SK-N-SH treated with all-trans-retinoic acid at 6 μM for 48 hours (cell line): ENCODE results near the gene CENPU.
"Not testable (repeated sequence)": the region's sequence is repeated elsewhere in the genome, so short reads cannot be mapped to it uniquely, and the experiment has no call there.

ENCODE experiments used
- ATAC-seq: fragments of 200-7000 bp; cut with Tn5 transposase; 3 replicates; pipeline ENCODE4 v1.9.1; 2020; ENCODE audit warnings: mild to moderate bottlenecking, moderate library complexity
- ARNTL ChIP-seq: fragments of 450-650 bp; formaldehyde crosslinking; IDR thresholded peaks from 2 replicates; pipeline ENCODE4 v1.5.0; 2020; ENCODE audit warnings: low read depth, mild to moderate bottlenecking, moderate library complexity, borderline replicate concordance
- CSDC2 ChIP-seq: fragments of 250-450 bp; sonication (Bioruptor Pico); IDR thresholded peaks from 2 replicates; pipeline ENCODE4 v1.5.0; 2020; ENCODE audit warnings: mild to moderate bottlenecking, moderate library complexity
- ESRRG ChIP-seq: fragments of 250-450 bp; sonication (Bioruptor Pico); IDR thresholded peaks from 2 replicates; pipeline ENCODE4 v1.6.1; 2021; ENCODE audit warnings: mild to moderate bottlenecking
- GLIS3 ChIP-seq: fragments of 250-450 bp; sonication (Bioruptor Pico); IDR thresholded peaks from 2 replicates; pipeline ENCODE4 v1.5.0; 2020; ENCODE audit warnings: mild to moderate bottlenecking, moderate library complexity
- ISL1 ChIP-seq: fragments of 250-450 bp; sonication (Bioruptor Pico); IDR thresholded peaks from 2 replicates; pipeline ENCODE4 v2.1.2; 2022; ENCODE audit warnings: mild to moderate bottlenecking, moderate library complexity
- PPARA ChIP-seq: fragments of 250-450 bp; sonication (Bioruptor Pico); IDR thresholded peaks from 2 replicates; pipeline ENCODE4 v1.5.0; 2020; ENCODE audit warnings: mild to moderate bottlenecking, borderline replicate concordance
- RARB ChIP-seq: fragments of 250-450 bp; sonication (Bioruptor Pico); IDR thresholded peaks from 2 replicates; pipeline ENCODE4 v1.8.0; 2021; ENCODE audit warnings: mild to moderate bottlenecking, moderate library complexity
- SNAI2 ChIP-seq: fragments of 250-450 bp; sonication (Bioruptor Pico); IDR thresholded peaks from 2 replicates; pipeline ENCODE4 v1.5.0; 2020; ENCODE audit warnings: mild to moderate bottlenecking, moderate library complexity
- TCF4 ChIP-seq: fragments of 250-450 bp; sonication (Bioruptor Pico); IDR thresholded peaks from 2 replicates; pipeline ENCODE4 v1.8.0; 2021; ENCODE audit warnings: mild to moderate bottlenecking, moderate library complexity, borderline replicate concordance
- TOX ChIP-seq: fragments of 250-450 bp; sonication (Bioruptor Pico); IDR thresholded peaks from 2 replicates; pipeline ENCODE4 v1.8.0; 2021; ENCODE audit warnings: mild to moderate bottlenecking, moderate library complexity, borderline replicate concordance
- ZC3H10 ChIP-seq: fragments of 250-450 bp; sonication (Bioruptor Pico); IDR thresholded peaks from 2 replicates; pipeline ENCODE4 v1.5.1; 2021; ENCODE audit warnings: mild to moderate bottlenecking, moderate library complexity
- ZFP3 ChIP-seq: fragments of 250-450 bp; sonication (Bioruptor Pico); IDR thresholded peaks from 2 replicates; pipeline ENCODE4 v1.5.0; 2020; ENCODE audit warnings: mild to moderate bottlenecking, moderate library complexity
- ZFP30 ChIP-seq: fragments of 450-650 bp; formaldehyde crosslinking; IDR thresholded peaks from 2 replicates; pipeline ENCODE4 v1.5.0; 2022; ENCODE audit warnings: mild to moderate bottlenecking, moderate library complexity
- ZNF565 ChIP-seq: fragments of 450-650 bp; formaldehyde crosslinking; conservative IDR thresholded peaks from 2 replicates; pipeline ENCODE4 v1.5.0; 2020; ENCODE audit warnings: low read depth, mild to moderate bottlenecking, moderate library complexity
- ZNF70 ChIP-seq: fragments of 450-650 bp; formaldehyde crosslinking; IDR thresholded peaks from 2 replicates; pipeline ENCODE4 v1.5.0; 2020; ENCODE audit warnings: mild to moderate bottlenecking, moderate library complexity
- ZNF8 ChIP-seq: fragments of 450-650 bp; formaldehyde crosslinking; IDR thresholded peaks from 2 replicates; pipeline ENCODE4 v1.5.0; 2020; ENCODE audit warnings: mild to moderate bottlenecking, moderate library complexity
- TF ChIP-seq, protein P1 (sequence below): fragments of 250-450 bp; sonication (Bioruptor Pico); IDR thresholded peaks from 2 replicates; pipeline ENCODE4 v1.8.0; 2021; ENCODE audit warnings: low read depth, mild to moderate bottlenecking, moderate library complexity, borderline replicate concordance
- TF ChIP-seq, protein P2 (sequence below): fragments of 250-450 bp; sonication (Bioruptor Pico); IDR thresholded peaks from 2 replicates; pipeline ENCODE4 v1.5.0; 2020; ENCODE audit warnings: mild to moderate bottlenecking, moderate library complexity
- TF ChIP-seq, protein P3 (sequence below): fragments of 250-450 bp; sonication (Bioruptor Pico); IDR thresholded peaks from 2 replicates; pipeline ENCODE4 v1.5.1; 2020; ENCODE audit warnings: low read depth, mild to moderate bottlenecking, moderate library complexity
- TF ChIP-seq, protein P4 (sequence below): fragments of 250-450 bp; sonication (Bioruptor Pico); IDR thresholded peaks from 2 replicates; pipeline ENCODE4 v1.5.1; 2021; ENCODE audit warnings: mild to moderate bottlenecking, moderate library complexity
- TF ChIP-seq, protein P5 (sequence below): fragments of 250-450 bp; sonication (Bioruptor Pico); IDR thresholded peaks from 2 replicates; pipeline ENCODE4 v1.8.0; 2020; ENCODE audit warnings: mild to moderate bottlenecking, moderate library complexity, borderline replicate concordance

Gene CENPU

DNA sequence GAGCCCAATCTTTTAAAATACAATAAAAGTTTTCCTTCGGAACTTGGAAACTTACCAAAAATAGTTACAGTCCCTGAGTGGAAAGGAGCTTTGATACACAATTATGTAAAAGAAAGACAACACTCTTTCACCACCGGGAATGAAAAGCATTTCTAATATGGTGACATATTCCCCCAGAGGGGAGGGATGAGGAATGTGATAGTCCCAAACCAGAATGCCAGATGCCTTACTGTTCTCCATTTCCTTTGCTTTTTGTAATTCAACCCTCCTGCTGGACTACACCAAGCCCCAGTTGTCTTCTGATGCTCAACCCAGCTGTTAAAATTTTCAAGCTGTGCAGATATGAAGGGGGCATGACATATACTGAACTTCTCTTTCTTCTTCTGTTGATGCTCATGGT lies 80.2 kb downstream of the CENPU start:
- TF ChIP-seq, protein P1, sequence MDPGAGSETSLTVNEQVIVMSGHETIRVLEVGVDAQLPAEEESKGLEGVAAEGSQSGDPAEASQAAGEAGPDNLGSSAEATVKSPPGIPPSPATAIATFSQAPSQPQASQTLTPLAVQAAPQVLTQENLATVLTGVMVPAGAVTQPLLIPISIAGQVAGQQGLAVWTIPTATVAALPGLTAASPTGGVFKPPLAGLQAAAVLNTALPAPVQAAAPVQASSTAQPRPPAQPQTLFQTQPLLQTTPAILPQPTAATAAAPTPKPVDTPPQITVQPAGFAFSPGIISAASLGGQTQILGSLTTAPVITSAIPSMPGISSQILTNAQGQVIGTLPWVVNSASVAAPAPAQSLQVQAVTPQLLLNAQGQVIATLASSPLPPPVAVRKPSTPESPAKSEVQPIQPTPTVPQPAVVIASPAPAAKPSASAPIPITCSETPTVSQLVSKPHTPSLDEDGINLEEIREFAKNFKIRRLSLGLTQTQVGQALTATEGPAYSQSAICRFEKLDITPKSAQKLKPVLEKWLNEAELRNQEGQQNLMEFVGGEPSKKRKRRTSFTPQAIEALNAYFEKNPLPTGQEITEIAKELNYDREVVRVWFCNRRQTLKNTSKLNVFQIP: no peak
- no peak for TF ChIP-seq ARNTL (CRISPR knock-in tag)
- TF ChIP-seq TOX (CRISPR knock-in tag): no peak
- TF ChIP-seq, protein P2, sequence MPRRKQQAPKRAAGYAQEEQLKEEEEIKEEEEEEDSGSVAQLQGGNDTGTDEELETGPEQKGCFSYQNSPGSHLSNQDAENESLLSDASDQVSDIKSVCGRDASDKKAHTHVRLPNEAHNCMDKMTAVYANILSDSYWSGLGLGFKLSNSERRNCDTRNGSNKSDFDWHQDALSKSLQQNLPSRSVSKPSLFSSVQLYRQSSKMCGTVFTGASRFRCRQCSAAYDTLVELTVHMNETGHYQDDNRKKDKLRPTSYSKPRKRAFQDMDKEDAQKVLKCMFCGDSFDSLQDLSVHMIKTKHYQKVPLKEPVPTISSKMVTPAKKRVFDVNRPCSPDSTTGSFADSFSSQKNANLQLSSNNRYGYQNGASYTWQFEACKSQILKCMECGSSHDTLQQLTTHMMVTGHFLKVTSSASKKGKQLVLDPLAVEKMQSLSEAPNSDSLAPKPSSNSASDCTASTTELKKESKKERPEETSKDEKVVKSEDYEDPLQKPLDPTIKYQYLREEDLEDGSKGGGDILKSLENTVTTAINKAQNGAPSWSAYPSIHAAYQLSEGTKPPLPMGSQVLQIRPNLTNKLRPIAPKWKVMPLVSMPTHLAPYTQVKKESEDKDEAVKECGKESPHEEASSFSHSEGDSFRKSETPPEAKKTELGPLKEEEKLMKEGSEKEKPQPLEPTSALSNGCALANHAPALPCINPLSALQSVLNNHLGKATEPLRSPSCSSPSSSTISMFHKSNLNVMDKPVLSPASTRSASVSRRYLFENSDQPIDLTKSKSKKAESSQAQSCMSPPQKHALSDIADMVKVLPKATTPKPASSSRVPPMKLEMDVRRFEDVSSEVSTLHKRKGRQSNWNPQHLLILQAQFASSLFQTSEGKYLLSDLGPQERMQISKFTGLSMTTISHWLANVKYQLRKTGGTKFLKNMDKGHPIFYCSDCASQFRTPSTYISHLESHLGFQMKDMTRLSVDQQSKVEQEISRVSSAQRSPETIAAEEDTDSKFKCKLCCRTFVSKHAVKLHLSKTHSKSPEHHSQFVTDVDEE: no peak
- TF ChIP-seq RARB (CRISPR knock-in tag): no peak
- TF ChIP-seq, protein P3, sequence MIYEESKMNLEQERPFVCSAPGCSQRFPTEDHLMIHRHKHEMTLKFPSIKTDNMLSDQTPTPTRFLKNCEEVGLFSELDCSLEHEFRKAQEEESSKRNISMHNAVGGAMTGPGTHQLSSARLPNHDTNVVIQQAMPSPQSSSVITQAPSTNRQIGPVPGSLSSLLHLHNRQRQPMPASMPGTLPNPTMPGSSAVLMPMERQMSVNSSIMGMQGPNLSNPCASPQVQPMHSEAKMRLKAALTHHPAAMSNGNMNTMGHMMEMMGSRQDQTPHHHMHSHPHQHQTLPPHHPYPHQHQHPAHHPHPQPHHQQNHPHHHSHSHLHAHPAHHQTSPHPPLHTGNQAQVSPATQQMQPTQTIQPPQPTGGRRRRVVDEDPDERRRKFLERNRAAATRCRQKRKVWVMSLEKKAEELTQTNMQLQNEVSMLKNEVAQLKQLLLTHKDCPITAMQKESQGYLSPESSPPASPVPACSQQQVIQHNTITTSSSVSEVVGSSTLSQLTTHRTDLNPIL (CRISPR knock-in tag): no peak
- TF ChIP-seq ZFP3: no peak
- TF ChIP-seq ZNF70: peak; percentile 72; the same call in 1 of the 2 replicates
- no peak for ATAC-seq

DNA sequence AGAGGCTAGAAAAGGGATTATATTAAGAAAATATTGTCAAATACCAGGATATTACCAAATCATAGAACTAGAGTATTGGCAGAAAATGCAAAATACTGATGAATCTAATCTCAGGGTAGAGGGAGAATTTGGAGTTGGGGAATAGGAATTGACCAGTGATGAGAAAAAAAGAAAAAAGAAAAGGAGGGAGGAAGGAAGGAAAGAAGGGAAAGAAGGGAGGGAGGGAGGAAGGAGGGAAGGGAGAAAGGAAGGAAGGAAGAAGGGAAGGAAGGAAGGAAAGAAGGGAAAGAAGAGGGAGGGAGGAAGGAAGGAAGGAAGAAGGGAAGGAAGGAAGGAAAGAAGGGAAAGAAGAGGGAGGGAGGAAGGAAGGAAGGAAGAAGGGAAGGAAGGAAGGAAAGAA lies 81.2 kb downstream of the CENPU start:
- ATAC-seq: not testable (repeated sequence)

DNA sequence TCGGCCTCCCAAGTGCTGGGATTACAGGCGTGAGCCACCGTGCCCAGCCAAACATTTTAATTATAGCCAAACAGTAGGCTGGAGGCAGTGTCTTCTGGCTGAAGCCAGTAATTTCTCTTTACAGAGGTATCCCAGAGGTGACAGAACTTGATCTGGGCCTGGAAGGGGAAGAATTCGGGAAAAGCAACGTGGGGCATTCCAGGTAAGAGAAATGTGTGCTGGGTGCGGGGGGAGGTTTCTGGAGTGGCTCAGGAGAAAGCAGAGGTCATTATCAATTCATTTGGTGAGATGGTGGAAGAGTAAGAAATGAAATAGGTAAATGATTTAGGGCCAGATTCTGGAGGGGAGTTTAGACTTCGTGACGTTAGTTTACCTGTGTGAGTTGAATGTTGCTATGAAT lies 82.0 kb downstream of the CENPU start:
- TF ChIP-seq TCF4 (CRISPR knock-in tag) (no peak), ISL1 (CRISPR knock-in tag) (no peak)
- ATAC-seq: no peak

DNA sequence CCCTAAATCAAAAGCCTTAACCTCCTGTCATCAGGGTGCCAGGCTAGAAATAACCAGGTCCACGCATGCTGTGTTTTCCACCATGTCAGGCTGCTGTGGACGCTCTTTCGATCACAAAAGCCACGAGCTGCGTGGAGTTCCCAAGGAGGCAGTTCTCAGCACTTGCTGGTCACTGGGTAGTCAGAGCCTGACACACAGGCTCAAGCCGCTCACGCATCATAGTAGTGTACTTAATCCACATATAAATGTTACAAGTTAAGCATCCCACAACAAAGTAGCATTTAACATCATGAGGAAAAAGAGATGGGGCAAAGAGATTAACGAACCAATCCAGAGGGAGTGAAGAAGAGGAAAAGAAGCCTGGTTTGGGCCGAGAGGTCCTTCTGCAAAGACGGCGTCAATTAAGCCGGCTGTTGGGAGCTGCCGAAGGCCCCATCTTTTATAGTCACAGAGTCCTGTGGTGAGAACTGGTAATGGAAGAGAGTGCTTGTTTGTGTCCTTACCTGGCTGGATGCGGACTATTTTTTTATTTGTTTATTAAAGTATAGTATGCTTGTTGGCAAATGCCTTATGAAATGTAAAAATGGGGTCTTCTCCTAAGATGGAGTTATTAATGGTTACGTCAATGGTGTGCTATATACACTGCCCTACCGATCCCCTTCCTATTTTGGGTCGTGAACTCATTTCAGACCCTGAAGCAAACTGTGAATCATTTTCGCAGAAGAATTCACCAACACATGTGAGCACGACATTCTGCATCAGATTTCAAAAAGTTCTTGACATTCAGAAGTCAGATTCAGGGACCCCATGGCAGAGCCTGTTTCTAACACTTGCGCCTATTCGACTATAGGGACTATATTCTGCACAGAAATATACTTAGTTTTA lies 83.7 kb downstream of the CENPU start:
- TF ChIP-seq CSDC2 (no peak), ISL1 (CRISPR knock-in tag) (no peak), TOX (CRISPR knock-in tag) (no peak), PPARA (CRISPR knock-in tag) (no peak), ZNF8 (CRISPR knock-in tag) (no peak), GLIS3 (no peak), ZNF70 (no peak), SNAI2 (CRISPR knock-in tag) (no peak), ESRRG (CRISPR knock-in tag) (no peak), ZNF565 (CRISPR knock-in tag) (no peak), ZC3H10 (CRISPR knock-in tag) (no peak), TCF4 (CRISPR knock-in tag) (no peak), ZFP30 (CRISPR knock-in tag) (no peak)
- TF ChIP-seq, protein P4, sequence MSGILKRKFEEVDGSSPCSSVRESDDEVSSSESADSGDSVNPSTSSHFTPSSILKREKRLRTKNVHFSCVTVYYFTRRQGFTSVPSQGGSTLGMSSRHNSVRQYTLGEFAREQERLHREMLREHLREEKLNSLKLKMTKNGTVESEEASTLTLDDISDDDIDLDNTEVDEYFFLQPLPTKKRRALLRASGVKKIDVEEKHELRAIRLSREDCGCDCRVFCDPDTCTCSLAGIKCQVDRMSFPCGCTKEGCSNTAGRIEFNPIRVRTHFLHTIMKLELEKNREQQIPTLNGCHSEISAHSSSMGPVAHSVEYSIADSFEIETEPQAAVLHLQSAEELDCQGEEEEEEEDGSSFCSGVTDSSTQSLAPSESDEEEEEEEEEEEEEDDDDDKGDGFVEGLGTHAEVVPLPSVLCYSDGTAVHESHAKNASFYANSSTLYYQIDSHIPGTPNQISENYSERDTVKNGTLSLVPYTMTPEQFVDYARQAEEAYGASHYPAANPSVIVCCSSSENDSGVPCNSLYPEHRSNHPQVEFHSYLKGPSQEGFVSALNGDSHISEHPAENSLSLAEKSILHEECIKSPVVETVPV (CRISPR knock-in tag): no peak
- TF ChIP-seq, protein P3 (CRISPR knock-in tag): no peak
- TF ChIP-seq, protein P5, sequence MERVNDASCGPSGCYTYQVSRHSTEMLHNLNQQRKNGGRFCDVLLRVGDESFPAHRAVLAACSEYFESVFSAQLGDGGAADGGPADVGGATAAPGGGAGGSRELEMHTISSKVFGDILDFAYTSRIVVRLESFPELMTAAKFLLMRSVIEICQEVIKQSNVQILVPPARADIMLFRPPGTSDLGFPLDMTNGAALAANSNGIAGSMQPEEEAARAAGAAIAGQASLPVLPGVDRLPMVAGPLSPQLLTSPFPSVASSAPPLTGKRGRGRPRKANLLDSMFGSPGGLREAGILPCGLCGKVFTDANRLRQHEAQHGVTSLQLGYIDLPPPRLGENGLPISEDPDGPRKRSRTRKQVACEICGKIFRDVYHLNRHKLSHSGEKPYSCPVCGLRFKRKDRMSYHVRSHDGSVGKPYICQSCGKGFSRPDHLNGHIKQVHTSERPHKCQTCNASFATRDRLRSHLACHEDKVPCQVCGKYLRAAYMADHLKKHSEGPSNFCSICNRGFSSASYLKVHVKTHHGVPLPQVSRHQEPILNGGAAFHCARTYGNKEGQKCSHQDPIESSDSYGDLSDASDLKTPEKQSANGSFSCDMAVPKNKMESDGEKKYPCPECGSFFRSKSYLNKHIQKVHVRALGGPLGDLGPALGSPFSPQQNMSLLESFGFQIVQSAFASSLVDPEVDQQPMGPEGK (CRISPR knock-in tag): no peak
- TF ChIP-seq, protein P1: no peak
- ATAC-seq: peak; percentile 43
